T47D (cell line): ENCODE measurements around the gene SHISAL1.
"Not testable (repeated sequence)": the region's sequence is repeated elsewhere in the genome, so short reads cannot be mapped to it uniquely, and the experiment has no call there.

Source experiments
- DNase-seq, 2 experiments: peaks; one replicate each; pipeline versions ENCODE4 v3.0.0 to v3.0.0-alpha.2; 2011 to 2012; ENCODE audit warnings: low read depth in 1 of 2, low spot score in 1 of 2
- JUND ChIP-seq: IDR thresholded peaks from 2 replicates; pipeline ENCODE4 v1.6.1; 2012; ENCODE audit warnings: low read depth
- in situ Hi-C: cut with HindIII; loops from 2 replicates; pipeline ENCODE4 v1.10.0; 2016; ENCODE audit warnings: low sequenced_read_pairs, low pct_unique_long_range_greater_than_20kb

The SHISAL1 gene

GRCh38 chr22:44330188-44330743, 17.5 kb upstream of the SHISAL1 start:
- no peak for TF ChIP-seq JUND
- in situ Hi-C loops, result no loop called here
- DNase-seq, result no peak

GRCh38 chr22:44329179-44329796, 16.5 kb upstream of the SHISAL1 start:
- no peak for DNase-seq
- no peak for TF ChIP-seq JUND
- in situ Hi-C loops, result no loop called here

GRCh38 chr22:44328762-44329161, 16.0 kb upstream of the SHISAL1 start:
- in situ Hi-C loops, result no loop called here
- DNase-seq, result no peak
- TF ChIP-seq JUND, result no peak

- in situ Hi-C loops, result no loop called here
- no peak for TF ChIP-seq JUND
- no peak for DNase-seq
Observed at GRCh38 chr22:44328326-44328725, 15.6 kb upstream of the SHISAL1 start.

GRCh38 chr22:44326491-44326885, 13.7 kb upstream of the SHISAL1 start:
- no peak for TF ChIP-seq JUND
- in situ Hi-C loops, result no loop called here
- no peak for DNase-seq

- in situ Hi-C loops, result no loop called here
- no peak for DNase-seq
- no peak for TF ChIP-seq JUND
Observed at GRCh38 chr22:44325718-44326490, 13.2 kb upstream of the SHISAL1 start.

GRCh38 chr22:44323140-44323790, 10.5 kb upstream of the SHISAL1 start:
- in situ Hi-C loops, DNase-seq: not testable (repeated sequence)

GRCh38 chr22:44319685-44320084, 6.9 kb upstream of the SHISAL1 start:
- TF ChIP-seq JUND, result no peak
- no peak for DNase-seq
- in situ Hi-C loops, result no loop called here

- TF ChIP-seq JUND, result no peak
- no peak for DNase-seq
- in situ Hi-C loops, result no loop called here
Observed at GRCh38 chr22:44318751-44319150, 6.0 kb upstream of the SHISAL1 start.

- no peak for DNase-seq
- in situ Hi-C loops, result no loop called here
- no peak for TF ChIP-seq JUND
Observed at GRCh38 chr22:44317886-44318637, 5.3 kb upstream of the SHISAL1 start.

- DNase-seq, result no peak
- in situ Hi-C loops, result no loop called here
- no peak for TF ChIP-seq JUND
Observed at GRCh38 chr22:44317123-44317444, 4.3 kb upstream of the SHISAL1 start.

- in situ Hi-C loops, result no loop called here
- DNase-seq, result no peak
- no peak for TF ChIP-seq JUND
Observed at GRCh38 chr22:44316393-44317122, 3.8 kb upstream of the SHISAL1 start.
